SK-N-SH (cell line): ENCODE data around the gene NUP50. TPM values are rescaled to one million over a fixed set of nuclear protein-coding genes. Genes with fewer than 3 reads are reported as not detected.

Experiments used
- CTCF ChIA-PET: fragments of 300-600, 350-600 bp; formaldehyde crosslinking; extraction: SDS; loops from one replicate; lab custom pipeline; 2021; lab: Yijun Ruan, JAX
- POLR2A ChIA-PET: fragments of 350-600 bp; sonication (Branson Sonifier 250); formaldehyde crosslinking; extraction: SDS; loops from one replicate; lab custom pipeline; 2020; ENCODE audit warnings: antibody characterized with exemption, inconsistent platforms; lab: Yijun Ruan, JAX
- DNase-seq: peaks from one replicate; pipeline ENCODE4 v3.0.0; 2012
- H2AFZ ChIP-seq: fragments of 200-600 bp; sonication (generic); 2 replicates; pipeline ENCODE4 v1.8.1; 2016; ENCODE audit warnings: antibody characterized with exemption, mild to moderate bottlenecking, low read depth
- H3F3A ChIP-seq: fragments of 200-600 bp; sonication (generic); replicated peaks from 2 replicates; pipeline ENCODE3; 2016; ENCODE audit warnings: antibody characterized with exemption, mild to moderate bottlenecking; ENCODE audit not compliant: insufficient read depth
- H3K27ac ChIP-seq, 2 experiments: fragments of 200-500 bp in 1 of 2; fragments of 200-600 bp in 1 of 2; sonication (Bioruptor generic) in 1 of 2; sonication (generic), shearing (Covaris generic) in 1 of 2; 2 replicates each; pipeline versions ENCODE4 v1.5.1 to v1.6.1; 2014 to 2016; ENCODE audit warnings: low read depth in 2 of 2, inconsistent platforms in 1 of 2, low read length in 1 of 2, mild to moderate bottlenecking in 1 of 2, mixed read lengths in 1 of 2
- H3K27me3 ChIP-seq: fragments of 200-600 bp; sonication (generic), shearing (Covaris generic); 2 replicates; pipeline ENCODE4 v1.6.1; 2016; ENCODE audit warnings: mixed run types; ENCODE audit not compliant: insufficient read depth
- H3K36me3 ChIP-seq, 2 experiments: fragments of 200-500 bp in 1 of 2; fragments of 200-600 bp in 1 of 2; sonication (Bioruptor generic) in 1 of 2; sonication (generic) in 1 of 2; replicated peaks in 1 of 2; 2 replicates each; pipeline versions ENCODE3 to v1.5.1; 2014 to 2016; ENCODE audit warnings: low read length in 1 of 2, mild to moderate bottlenecking in 1 of 2; ENCODE audit not compliant: insufficient read depth in 2 of 2, control insufficient read depth in 1 of 2
- H3K4me1 ChIP-seq, 2 experiments: fragments of 200-500 bp in 1 of 2; fragments of 200-600 bp in 1 of 2; sonication (Bioruptor generic) in 1 of 2; sonication (generic), shearing (Covaris generic) in 1 of 2; 2 replicates each; pipeline versions ENCODE4 v1.5.1 to v1.6.1; 2014 to 2016; ENCODE audit warnings: low read depth in 1 of 2, low read length in 1 of 2, mixed run types in 1 of 2; ENCODE audit not compliant: insufficient read depth in 2 of 2, control insufficient read depth in 1 of 2
- H3K4me2 ChIP-seq: fragments of 200-600 bp; sonication (generic), shearing (Covaris generic); 2 replicates; pipeline ENCODE4 v1.6.1; 2017; ENCODE audit warnings: mixed run types
- H3K4me3 ChIP-seq, 2 experiments: fragments of 200-500 bp in 1 of 2; fragments of 200-600 bp in 1 of 2; sonication (Bioruptor generic) in 1 of 2; sonication (generic), shearing (Covaris generic) in 1 of 2; 2 replicates each; pipeline versions ENCODE4 v1.5.1 to v1.8.1; 2014 to 2016; ENCODE audit warnings: low read depth in 2 of 2, inconsistent platforms in 1 of 2, low read length in 1 of 2, mild to moderate bottlenecking in 1 of 2, mixed read lengths in 1 of 2, moderate library complexity in 1 of 2
- H3K79me2 ChIP-seq: fragments of 200-600 bp; sonication (generic); 2 replicates; pipeline ENCODE4 v1.8.1; 2017; ENCODE audit warnings: mild to moderate bottlenecking; ENCODE audit not compliant: insufficient read depth
- H3K9ac ChIP-seq: fragments of 200-600 bp; sonication (generic); 2 replicates; pipeline ENCODE4 v1.6.1; 2017; ENCODE audit warnings: mixed run types
- H3K9me2 ChIP-seq: fragments of 200-600 bp; sonication (generic); 2 replicates; pipeline ENCODE4 v1.6.1; 2017; ENCODE audit warnings: mixed run types
- H3K9me3 ChIP-seq: fragments of 200-600 bp; sonication (generic); 2 replicates; pipeline ENCODE4 v1.6.1; 2017; ENCODE audit warnings: mixed run types, mild to moderate bottlenecking, moderate library complexity
- H4K20me1 ChIP-seq: fragments of 200-600 bp; sonication (generic); 2 replicates; pipeline ENCODE4 v1.6.1; 2017; ENCODE audit warnings: mild to moderate bottlenecking, mixed run types; ENCODE audit not compliant: insufficient read depth
- CHD2 ChIP-seq: fragments of 150-350 bp; IDR thresholded peaks from 2 replicates; pipeline ENCODE4 v1.6.1; 2018; ENCODE audit warnings: low read length; ENCODE audit not compliant: partially characterized antibody
- CTCF ChIP-seq: fragments of 200-600 bp; sonication (generic); IDR thresholded peaks from 2 replicates; pipeline ENCODE4 v1.6.1; 2017; ENCODE audit warnings: antibody characterized with exemption, mild to moderate bottlenecking, moderate library complexity
- EP300 ChIP-seq, 2 experiments: IDR thresholded peaks; 2 replicates each; pipeline versions ENCODE4 v1.4.0 to v1.6.1; 2012; ENCODE audit warnings: borderline replicate concordance in 1 of 2, low read depth in 1 of 2, low read length in 1 of 2
- FOSL2 ChIP-seq: IDR thresholded peaks from 2 replicates; pipeline ENCODE4 v1.4.0; 2012; ENCODE audit warnings: low read depth, mild to moderate bottlenecking, moderate library complexity, borderline replicate concordance
- FOXM1 ChIP-seq: IDR thresholded peaks from 2 replicates; pipeline ENCODE4 v1.4.0; 2012; ENCODE audit warnings: low read depth, mild to moderate bottlenecking
- GATA2 ChIP-seq: sonication (generic); formaldehyde crosslinking; IDR thresholded peaks from 2 replicates; pipeline ENCODE4 v1.5.0; 2020; ENCODE audit warnings: mild to moderate bottlenecking, missing genetic modification reagents
- MAX ChIP-seq: IDR thresholded peaks from 2 replicates; pipeline ENCODE4 v1.4.0; 2012; ENCODE audit warnings: low read depth
- MEF2A ChIP-seq: IDR thresholded peaks from 2 replicates; pipeline ENCODE4 v1.4.0; 2012; ENCODE audit warnings: low read depth, borderline replicate concordance
- MXI1 ChIP-seq: IDR thresholded peaks from 2 replicates; pipeline ENCODE4 v1.6.1; 2012; ENCODE audit warnings: mild to moderate bottlenecking, low read depth, low read length, improper control_type of control experiment
- NRF1 ChIP-seq: IDR thresholded peaks from 2 replicates; pipeline ENCODE4 v1.6.1; 2012; ENCODE audit warnings: low read depth, mild to moderate bottlenecking, low read length
- POLR2AphosphoS5 ChIP-seq: IDR thresholded peaks from 2 replicates; pipeline ENCODE4 v1.6.1; 2012; ENCODE audit warnings: low read depth, low read length
- RAD21 ChIP-seq: IDR thresholded peaks from 2 replicates; pipeline ENCODE4 v1.6.1; 2012; ENCODE audit warnings: mild to moderate bottlenecking, low read length
- RCOR1 ChIP-seq: fragments of 150-350 bp; IDR thresholded peaks from 2 replicates; pipeline ENCODE4 v1.6.1; 2017; ENCODE audit warnings: antibody characterized with exemption, low read length
- REST ChIP-seq: IDR thresholded peaks from 2 replicates; pipeline ENCODE4 v1.6.1; 2012; ENCODE audit warnings: mild to moderate bottlenecking, low read depth, low read length, moderate library complexity
- RFX5 ChIP-seq: IDR thresholded peaks from 2 replicates; pipeline ENCODE4 v1.6.1; 2012; ENCODE audit warnings: mild to moderate bottlenecking, improper control_type of control experiment, low read length
- SIN3A ChIP-seq: IDR thresholded peaks from 2 replicates; pipeline ENCODE4 v1.6.1; 2012; ENCODE audit warnings: low read depth, mild to moderate bottlenecking, low read length, moderate library complexity, borderline replicate concordance
- SMC3 ChIP-seq: IDR thresholded peaks from 2 replicates; pipeline ENCODE4 v1.6.1; 2012; ENCODE audit warnings: low read depth, low read length, improper control_type of control experiment
- TCF12 ChIP-seq: IDR thresholded peaks from 2 replicates; pipeline ENCODE4 v1.4.0; 2012
- TEAD4 ChIP-seq: IDR thresholded peaks from 2 replicates; pipeline ENCODE4 v1.4.0; 2012; ENCODE audit warnings: mild to moderate bottlenecking, borderline replicate concordance; ENCODE audit not compliant: insufficient read depth
- USF2 ChIP-seq: fragments of 150-350 bp; IDR thresholded peaks from 2 replicates; pipeline ENCODE4 v1.6.1; 2017; ENCODE audit warnings: antibody characterized with exemption, low read length, low read depth, borderline replicate concordance
- YY1 ChIP-seq: IDR thresholded peaks from 2 replicates; pipeline ENCODE4 v1.4.0; 2012; ENCODE audit warnings: low read depth, mild to moderate bottlenecking
- WGBS: methylation state at CpG from one replicate; pipeline ENCODE4 v1.1.6; 2017; ENCODE audit warnings: low lambda C conversion rate; 5-methylcytosine and 5-hydroxymethylcytosine counted together
- polyA plus RNA-seq, 3 experiments: library from polyadenylated mRNA; depleted of rRNA; stranded (reverse); fragments of >200 nt; gene quantifications; 2 replicates each; pipeline ENCODE4 v1.2.3, GENCODE V29; 2012

NUP50 gene
- polyA plus RNA-seq, 1 of the 3 experiments (the other 2 are of a cell fraction) = 4.7 TPM

- CTCF ChIA-PET = interaction anchor here (1.4 kb wide), 1 partner anchor 37 kb away, joined by 4 read pairs; no protein-coding TSS in a partner anchor
- TF ChIP-seq CHD2 = no peak
- no peak for TF ChIP-seq POLR2AphosphoS5
- no peak for TF ChIP-seq NRF1
- TF ChIP-seq EP300 (IDR thresholded peaks at IDR 0.05; ENCODE audit: borderline replicate concordance in 1 of 2, low read depth in 1 of 2, low read length in 1 of 2) = no peak
- no peak for TF ChIP-seq FOXM1
- TF ChIP-seq TCF12 = no peak
- no peak for TF ChIP-seq MXI1
- TF ChIP-seq FOSL2 = no peak
- TF ChIP-seq RCOR1 = no peak
Observed at GRCh38 chr22:45171830-45172229, 8.1 kb downstream of the NUP50 start.

GRCh38 chr22:45172881-45173585, 9.3 kb downstream of the NUP50 start:
- POLR2A ChIA-PET = no interaction called here

More at GRCh38 chr22:45171830-45172229, 8.1 kb downstream of the NUP50 start:
- no peak for DNase-seq
- no peaks in the 10 kb centered on the region for H3K4me1 ChIP-seq
- peaks cover 3% of the 10 kb centered on the region for H3F3A ChIP-seq
- no peaks in the 10 kb centered on the region for H3K9me3 ChIP-seq
- H4K20me1 ChIP-seq = peaks cover 11% of the 10 kb centered on the region
- no peak overlapping the region for H3K27ac ChIP-seq
- 93% methylated on average over 6 of the region's 6 CpGs for WGBS
- H3K9me2 ChIP-seq = no peaks in the 10 kb centered on the region
- no peak overlapping the region for H3K4me3 ChIP-seq
- H2AFZ ChIP-seq = no peak overlapping the region
- H3K9ac ChIP-seq = no peak overlapping the region
- H3K36me3 ChIP-seq = peaks cover 76 to 83% of the 10 kb centered on the region in 2 experiments
- peaks cover 95% of the 10 kb centered on the region for H3K79me2 ChIP-seq
- H3K27me3 ChIP-seq = no peaks in the 10 kb centered on the region
- H3K4me2 ChIP-seq = no peak overlapping the region
- POLR2A ChIA-PET = no interaction called here

More at GRCh38 chr22:45172881-45173585, 9.3 kb downstream of the NUP50 start:
- CTCF ChIA-PET = interaction anchor here (1.1 to 1.4 kb wide), 2 partner anchors 13 to 36 kb away, joined by 3 to 4 read pairs; no protein-coding TSS in a partner anchor
- no peaks in the 10 kb centered on the region for H3K9me2 ChIP-seq
- H3K27me3 ChIP-seq = no peaks in the 10 kb centered on the region
- peaks cover 94% of the 10 kb centered on the region for H3K79me2 ChIP-seq
- TF ChIP-seq POLR2AphosphoS5 = no peak
- no peak for TF ChIP-seq YY1
- TF ChIP-seq USF2 = no peak
- no peak for TF ChIP-seq RCOR1
- no peak for TF ChIP-seq MEF2A
- TF ChIP-seq TEAD4 = no peak
- no peak for TF ChIP-seq MAX
- TF ChIP-seq FOXM1 = no peak
- TF ChIP-seq SIN3A = no peak
- no peak for TF ChIP-seq SMC3
- TF ChIP-seq RAD21 = no peak
- no peak for TF ChIP-seq CTCF
- TF ChIP-seq REST = no peak
- no peak for TF ChIP-seq RFX5
- TF ChIP-seq GATA2 (CRISPR knock-in tag) = no peak
- 98% methylated on average over 7 of the region's 7 CpGs for WGBS
- H3K36me3 ChIP-seq = peaks cover 76 to 80% of the 10 kb centered on the region in 2 experiments
- no peaks in the 10 kb centered on the region for H3K4me1 ChIP-seq
- H4K20me1 ChIP-seq = peaks cover 17% of the 10 kb centered on the region
- no peak overlapping the region for H2AFZ ChIP-seq
- H3K4me3 ChIP-seq = no peak overlapping the region
- H3K9me3 ChIP-seq = no peaks in the 10 kb centered on the region
- H3K9ac ChIP-seq = no peak overlapping the region
- no peaks in the 10 kb centered on the region for H3F3A ChIP-seq
- no peak overlapping the region for H3K27ac ChIP-seq
- no peak overlapping the region for H3K4me2 ChIP-seq
- no peak for DNase-seq
